ENCODE results near the gene POMC.

Gene POMC

GRCh38 chr2:25178976-25179375 lies 10.6 kb upstream of the POMC start:
- Histone ChIP-seq H3F3A (ENCODE audit: low read depth) (no peaks in the 10 kb centered on the region), H4K20me1 (ENCODE audit: insufficient read depth, low read length, poor library complexity, severe bottlenecking) (no peaks in the 10 kb centered on the region), H3K9me2 (replicated peaks; ENCODE audit: low read depth, low read length) (no peaks in the 10 kb centered on the region), H3K4me1 (ENCODE audit: insufficient read depth, low read length, poor library complexity, severe bottlenecking) (no peaks in the 10 kb centered on the region), H2AFZ (ENCODE audit: low read length) (no peak overlapping the region), H3K4me3 (ENCODE audit: low read length, poor library complexity, severe bottlenecking) (no peak overlapping the region), H3K27me3 (ENCODE audit: insufficient read depth, low read length, poor library complexity, severe bottlenecking) (no peaks in the 10 kb centered on the region), H3K4me2 (ENCODE audit: low read depth, low read length, poor library complexity, severe bottlenecking) (no peak overlapping the region), H3K9ac (ENCODE audit: low read depth, low read length, poor library complexity, severe bottlenecking) (no peak overlapping the region), H3K79me2 (ENCODE audit: insufficient read depth, low read length) (no peaks in the 10 kb centered on the region), H3K36me3 (ENCODE audit: insufficient read depth, low read length) (no peaks in the 10 kb centered on the region), H3K9me3 (ENCODE audit: insufficient read depth, low read depth, low read length) (no peaks in the 10 kb centered on the region)
- TF ChIP-seq CTCF (conservative IDR thresholded peaks at IDR 0.05; ENCODE audit: low read length) = no peak
- no peak for TF ChIP-seq EZH2phosphoT487 (IDR thresholded peaks at IDR 0.05; ENCODE audit: borderline replicate concordance)

- Histone ChIP-seq H3K36me3 (ENCODE audit: insufficient read depth, low read length) (no peaks in the 10 kb centered on the region), H3K4me1 (ENCODE audit: insufficient read depth, low read length, poor library complexity, severe bottlenecking) (no peaks in the 10 kb centered on the region), H3K4me3 (ENCODE audit: low read length, poor library complexity, severe bottlenecking) (no peak overlapping the region), H3K4me2 (ENCODE audit: low read depth, low read length, poor library complexity, severe bottlenecking) (no peak overlapping the region), H4K20me1 (ENCODE audit: insufficient read depth, low read length, poor library complexity, severe bottlenecking) (no peaks in the 10 kb centered on the region), H3K27me3 (ENCODE audit: insufficient read depth, low read length, poor library complexity, severe bottlenecking) (no peaks in the 10 kb centered on the region), H3F3A (ENCODE audit: low read depth) (no peaks in the 10 kb centered on the region), H3K79me2 (ENCODE audit: insufficient read depth, low read length) (no peaks in the 10 kb centered on the region), H3K9me3 (ENCODE audit: insufficient read depth, low read depth, low read length) (no peaks in the 10 kb centered on the region), H2AFZ (ENCODE audit: low read length) (no peak overlapping the region), H3K9ac (ENCODE audit: low read depth, low read length, poor library complexity, severe bottlenecking) (no peak overlapping the region), H3K9me2 (replicated peaks; ENCODE audit: low read depth, low read length) (no peaks in the 10 kb centered on the region)
- no peak for TF ChIP-seq EZH2phosphoT487 (IDR thresholded peaks at IDR 0.05; ENCODE audit: borderline replicate concordance)
- no peak for TF ChIP-seq CTCF (conservative IDR thresholded peaks at IDR 0.05; ENCODE audit: low read length)
Observed at GRCh38 chr2:25177211-25177611, 8.8 kb upstream of the POMC start.

- no peak for TF ChIP-seq CTCF (conservative IDR thresholded peaks at IDR 0.05; ENCODE audit: low read length)
- no peak for TF ChIP-seq EZH2phosphoT487 (IDR thresholded peaks at IDR 0.05; ENCODE audit: borderline replicate concordance)
- Histone ChIP-seq H3K4me3 (ENCODE audit: low read length, poor library complexity, severe bottlenecking) (no peak overlapping the region), H3K79me2 (ENCODE audit: insufficient read depth, low read length) (no peaks in the 10 kb centered on the region), H3K9ac (ENCODE audit: low read depth, low read length, poor library complexity, severe bottlenecking) (no peak overlapping the region), H4K20me1 (ENCODE audit: insufficient read depth, low read length, poor library complexity, severe bottlenecking) (no peaks in the 10 kb centered on the region), H3K4me2 (ENCODE audit: low read depth, low read length, poor library complexity, severe bottlenecking) (no peak overlapping the region), H3F3A (ENCODE audit: low read depth) (no peaks in the 10 kb centered on the region), H3K9me2 (replicated peaks; ENCODE audit: low read depth, low read length) (no peaks in the 10 kb centered on the region), H2AFZ (ENCODE audit: low read length) (no peak overlapping the region), H3K27me3 (ENCODE audit: insufficient read depth, low read length, poor library complexity, severe bottlenecking) (no peaks in the 10 kb centered on the region), H3K4me1 (ENCODE audit: insufficient read depth, low read length, poor library complexity, severe bottlenecking) (no peaks in the 10 kb centered on the region), H3K36me3 (ENCODE audit: insufficient read depth, low read length) (no peaks in the 10 kb centered on the region), H3K9me3 (ENCODE audit: insufficient read depth, low read depth, low read length) (no peaks in the 10 kb centered on the region)
Observed at GRCh38 chr2:25176541-25177181, 8.3 kb upstream of the POMC start.

Data from Loucy (cell line).